GM23248 (cell line): ENCODE data around the gene PDX1.

Experiments used
- EZH2 ChIP-seq: fragments of 200-600 bp; sonication (generic); IDR thresholded peaks from 2 replicates; pipeline ENCODE4 v1.6.1; 2018; ENCODE audit warnings: antibody characterized with exemption, mild to moderate bottlenecking; ENCODE audit not compliant: insufficient read depth, poor library complexity, severe bottlenecking
- EZH2phosphoT487 ChIP-seq: fragments of 200-600 bp; sonication (generic); IDR thresholded peaks from 2 replicates; pipeline ENCODE4 v1.6.1; 2018; ENCODE audit warnings: antibody characterized with exemption, moderate library complexity, mild to moderate bottlenecking, low read depth; ENCODE audit not compliant: insufficient read depth

DNA sequence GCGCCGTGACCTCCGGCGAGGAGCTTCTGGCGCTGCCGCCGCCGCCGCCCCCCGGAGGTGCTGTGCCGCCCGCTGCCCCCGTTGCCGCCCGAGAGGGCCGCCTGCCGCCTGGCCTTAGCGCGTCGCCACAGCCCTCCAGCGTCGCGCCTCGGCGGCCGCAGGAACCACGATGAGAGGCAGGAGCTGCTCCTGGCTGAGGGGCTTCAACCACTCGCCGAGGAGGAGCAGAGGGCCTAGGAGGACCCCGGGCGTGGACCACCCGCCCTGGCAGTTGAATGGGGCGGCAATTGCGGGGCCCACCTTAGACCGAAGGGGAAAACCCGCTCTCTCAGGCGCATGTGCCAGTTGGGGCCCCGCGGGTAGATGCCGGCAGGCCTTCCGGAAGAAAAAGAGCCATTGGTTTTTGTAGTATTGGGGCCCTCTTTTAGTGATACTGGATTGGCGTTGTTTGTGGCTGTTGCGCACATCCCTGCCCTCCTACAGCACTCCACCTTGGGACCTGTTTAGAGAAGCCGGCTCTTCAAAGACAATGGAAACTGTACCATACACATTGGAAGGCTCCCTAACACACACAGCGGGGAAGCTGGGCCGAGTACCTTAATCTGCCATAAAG lies 4.8 kb downstream of the PDX1 start:
- TF ChIP-seq EZH2 (peak; percentile 63), EZH2phosphoT487 (0 out of 2 replicates have a peak, but pooled peaks have one; percentile 16)
